ENCODE measurements around the gene SPATA24. TPM values are rescaled to one million over a fixed set of nuclear protein-coding genes. Genes with fewer than 3 reads are reported as not detected.

SPATA24 gene
- total RNA-seq, 2 donors from 2014 or later: 9.5 to 29.7 TPM

- H3K36me3 ChIP-seq: no peaks in the 10 kb centered on the region
- no peak for TF ChIP-seq CTCF (IDR thresholded peaks at IDR 0.05)
These were observed 573 bp upstream of the SPATA24 start for GRCh38 chr5:139404484-139404840.

GRCh38 chr5:139403418-139403786, 487 bp downstream of the SPATA24 start:
- Histone ChIP-seq H3K27ac (peak overlapping the region; percentile 90 to 93), H3K4me3 (peak overlapping the region; percentile 39 to 57), H3K27me3 (no peaks in the 10 kb centered on the region), H3K36me3 (no peaks in the 10 kb centered on the region), H3K4me1 (peaks cover 4 to 21% of the 10 kb centered on the region in 2 donors), H3K9me3 (no peaks in the 10 kb centered on the region)
- no peak for DNase-seq (ENCODE audit: low spot score)
- no peak for TF ChIP-seq CTCF (IDR thresholded peaks at IDR 0.05)

More at GRCh38 chr5:139404484-139404840, 573 bp upstream of the SPATA24 start:
- Histone ChIP-seq H3K27me3 (no peaks in the 10 kb centered on the region), H3K4me1 (peaks cover 4 to 21% of the 10 kb centered on the region in 2 donors), H3K27ac (peak overlapping the region; percentile 90 to 93), H3K9me3 (no peaks in the 10 kb centered on the region), H3K4me3 (peak overlapping the region; percentile 39 to 57)
- no peak for DNase-seq (ENCODE audit: low spot score)

- H3K4me3 ChIP-seq: no peak overlapping the region
- no peak for DNase-seq (ENCODE audit: low spot score)
These were observed 1.2 kb downstream of the SPATA24 start for GRCh38 chr5:139402561-139403158.

GRCh38 chr5:139401546-139401945, 2.3 kb downstream of the SPATA24 start:
- Histone ChIP-seq H3K27me3 (no peaks in the 10 kb centered on the region), H3K4me3 (no peak overlapping the region), H3K36me3 (no peaks in the 10 kb centered on the region), H3K9me3 (no peaks in the 10 kb centered on the region), H3K27ac (no peak overlapping the region), H3K4me1 (peaks cover 4 to 29% of the 10 kb centered on the region in 2 donors)
- TF ChIP-seq CTCF (IDR thresholded peaks at IDR 0.05): no peak
- no peak for DNase-seq (ENCODE audit: low spot score)

More at GRCh38 chr5:139402561-139403158, 1.2 kb downstream of the SPATA24 start:
- H3K9me3 ChIP-seq: no peaks in the 10 kb centered on the region
- no peaks in the 10 kb centered on the region for H3K27me3 ChIP-seq
- peak in 1 of 2 donors; percentile 41 for TF ChIP-seq CTCF (IDR thresholded peaks at IDR 0.05)
- H3K4me1 ChIP-seq: peaks cover 4 to 21% of the 10 kb centered on the region in 2 donors
- no peaks in the 10 kb centered on the region for H3K36me3 ChIP-seq
- H3K27ac ChIP-seq: peak overlapping the region; percentile 90 to 93

- H3K4me1 ChIP-seq: peaks cover 4 to 45% of the 10 kb centered on the region in 2 donors
- no peak for DNase-seq (ENCODE audit: low spot score)
These were observed 4.3 kb downstream of the SPATA24 start for GRCh38 chr5:139399501-139400121.

More at GRCh38 chr5:139399501-139400121, 4.3 kb downstream of the SPATA24 start:
- no peak for TF ChIP-seq CTCF (IDR thresholded peaks at IDR 0.05)
- H3K27me3 ChIP-seq: no peaks in the 10 kb centered on the region
- no peaks in the 10 kb centered on the region for H3K9me3 ChIP-seq
- no peak overlapping the region for H3K27ac ChIP-seq
- no peaks in the 10 kb centered on the region for H3K36me3 ChIP-seq
- no peak overlapping the region for H3K4me3 ChIP-seq

All from right atrium auricular region (tissue), 2 donors.